H1 (cell line): ENCODE measurements around the gene HEPACAM. TPM values are rescaled to one million over a fixed set of nuclear protein-coding genes. Genes with fewer than 3 reads are reported as not detected.

Experiments used
- CTCF ChIA-PET: fragments of 300-600 bp; sonication (Branson Sonifier 250); formaldehyde crosslinking; loops from one replicate; lab custom pipeline; 2021; ENCODE audit not compliant: partially characterized antibody; lab: Charles Lee
- POLR2A ChIA-PET: fragments of 300-600 bp; sonication (Branson Sonifier 250); formaldehyde crosslinking; loops from one replicate; lab custom pipeline; 2021; ENCODE audit warnings: inconsistent platforms; ENCODE audit not compliant: partially characterized antibody; lab: Charles Lee
- DNase-seq, 2 experiments: peaks; one replicate each; pipeline versions ENCODE4 v3.0.0 to v3.0.0-alpha.2; 2010 to 2022; ENCODE audit warnings: low spot score in 2 of 2, low read depth in 1 of 2, mixed read lengths in 1 of 2
- FAIRE-seq: peaks from 2 replicates; lab custom pipeline; 2011; peaks lifted over from hg19 to GRCh38; lab: Jason Lieb, UNC
- H2AFZ ChIP-seq: 2 replicates; pipeline ENCODE4 v1.8.1; 2012; ENCODE audit warnings: low read length, inconsistent platforms
- H2AK5ac ChIP-seq: 2 replicates; pipeline ENCODE4 v1.6.1; 2013; ENCODE audit warnings: low read depth, low read length
- H2BK120ac ChIP-seq: replicated peaks from 2 replicates; pipeline ENCODE3; 2013; ENCODE audit warnings: low read depth, low read length, inconsistent platforms
- H2BK12ac ChIP-seq: 2 replicates; pipeline ENCODE4 v1.6.1; 2013; ENCODE audit warnings: low read depth, low read length
- H2BK15ac ChIP-seq: 2 replicates; pipeline ENCODE4 v1.6.1; 2013; ENCODE audit warnings: low read length
- H2BK20ac ChIP-seq: 2 replicates; pipeline ENCODE4 v1.6.1; 2013; ENCODE audit warnings: low read length
- H2BK5ac ChIP-seq: 2 replicates; pipeline ENCODE4 v1.6.1; 2013; ENCODE audit warnings: low read depth, low read length
- H3K14ac ChIP-seq: 2 replicates; pipeline ENCODE4 v1.6.1; 2013; ENCODE audit warnings: inconsistent platforms; ENCODE audit not compliant: insufficient read length
- H3K18ac ChIP-seq: 2 replicates; pipeline ENCODE4 v1.6.1; 2013; ENCODE audit warnings: low read length; ENCODE audit errors: extremely low read depth
- H3K23ac ChIP-seq: 2 replicates; pipeline ENCODE4 v1.6.1; 2013; ENCODE audit warnings: inconsistent platforms; ENCODE audit not compliant: insufficient read length
- H3K23me2 ChIP-seq: 2 replicates; pipeline ENCODE4 v1.6.1; 2013; ENCODE audit warnings: low read depth, low read length
- H3K27ac ChIP-seq: 2 replicates; pipeline ENCODE4 v1.6.1; 2011; ENCODE audit warnings: low read depth, low read length, inconsistent platforms
- H3K27me3 ChIP-seq, 4 experiments: replicated peaks in 1 of 4; 1 replicate in 1 of 4; 2 replicates in 3 of 4; pipeline versions ENCODE4 v1.6.1 to v1.8.1; 2011 to 2013; ENCODE audit warnings: low read length in 3 of 4, mild to moderate bottlenecking in 3 of 4, inconsistent platforms in 2 of 4, mixed read lengths in 2 of 4, moderate library complexity in 1 of 4; ENCODE audit not compliant: control insufficient read depth in 3 of 4, insufficient read depth in 3 of 4; ENCODE audit errors: extremely low read depth in 1 of 4
- H3K36me3 ChIP-seq, 4 experiments: 2 replicates each; pipeline versions ENCODE4 v1.6.1 to v1.8.1; 2011 to 2013; ENCODE audit warnings: mild to moderate bottlenecking in 4 of 4, low read length in 3 of 4, moderate library complexity in 2 of 4, control low read depth in 1 of 4, inconsistent platforms in 1 of 4; ENCODE audit not compliant: insufficient read depth in 4 of 4, control insufficient read depth in 2 of 4
- H3K4ac ChIP-seq: replicated peaks from 2 replicates; pipeline ENCODE3; 2013; ENCODE audit warnings: low read length, low read depth, mixed read lengths, inconsistent platforms; ENCODE audit not compliant: insufficient read length
- H3K4me1 ChIP-seq, 4 experiments: replicated peaks in 1 of 4; 1 replicate in 1 of 4; 2 replicates in 3 of 4; pipeline versions ENCODE4 v1.6.1 to v1.8.1; 2011 to 2013; ENCODE audit warnings: low read length in 3 of 4, inconsistent platforms in 2 of 4, mixed read lengths in 1 of 4; ENCODE audit not compliant: insufficient read depth in 4 of 4, control insufficient read depth in 3 of 4
- H3K4me2 ChIP-seq, 2 experiments: 2 replicates each; pipeline versions ENCODE4 v1.6.1 to v1.8.1; 2011 to 2013; ENCODE audit warnings: low read depth in 2 of 2, low read length in 2 of 2, control low read depth in 1 of 2, inconsistent platforms in 1 of 2, mild to moderate bottlenecking in 1 of 2; ENCODE audit not compliant: insufficient read depth in 1 of 2
- H3K4me3 ChIP-seq, 4 experiments: fragments of 200-600, 300-600 bp in 1 of 4; sonication (generic), shearing (Covaris generic), sonication (Bioruptor Twin) in 1 of 4; 2 replicates each; pipeline versions ENCODE4 v1.5.1 to v1.8.1; 2011 to 2016; ENCODE audit warnings: low read length in 4 of 4, low read depth in 3 of 4, control low read depth in 2 of 4, inconsistent platforms in 2 of 4, mild to moderate bottlenecking in 2 of 4, mixed read lengths in 1 of 4, moderate library complexity in 1 of 4; ENCODE audit not compliant: insufficient read depth in 2 of 4; ENCODE audit errors: extremely low read depth in 1 of 4
- H3K56ac ChIP-seq: replicated peaks from 2 replicates; pipeline ENCODE3; 2013; ENCODE audit warnings: low read depth, mild to moderate bottlenecking, mixed read lengths, low read length, inconsistent platforms; ENCODE audit not compliant: insufficient read length
- H3K79me1 ChIP-seq: 2 replicates; pipeline ENCODE4 v1.6.1; 2013; ENCODE audit warnings: low read depth, low read length, control low read depth
- H3K79me2 ChIP-seq, 2 experiments: 2 replicates each; pipeline versions ENCODE4 v1.6.1 to v1.8.1; 2012 to 2013; ENCODE audit warnings: low read length in 2 of 2, mild to moderate bottlenecking in 2 of 2, inconsistent platforms in 1 of 2; ENCODE audit not compliant: insufficient read depth in 2 of 2, control insufficient read depth in 1 of 2
- H3K9ac ChIP-seq, 4 experiments: replicated peaks in 1 of 4; 1 replicate in 1 of 4; 2 replicates in 3 of 4; pipeline versions ENCODE4 v1.6.1 to v1.8.1; 2011 to 2013; ENCODE audit warnings: low read depth in 3 of 4, low read length in 3 of 4, control low read depth in 2 of 4, mild to moderate bottlenecking in 2 of 4, moderate library complexity in 2 of 4, inconsistent platforms in 1 of 4; ENCODE audit errors: extremely low read depth in 1 of 4
- H3K9me3 ChIP-seq, 2 experiments: 2 replicates each; pipeline versions ENCODE4 v1.6.1 to v1.8.1; 2012 to 2013; ENCODE audit warnings: mild to moderate bottlenecking in 2 of 2, moderate library complexity in 2 of 2, control low read depth in 1 of 2, inconsistent platforms in 1 of 2, low read depth in 1 of 2, low read length in 1 of 2, mixed read lengths in 1 of 2; ENCODE audit not compliant: insufficient read depth in 2 of 2
- H4K20me1 ChIP-seq, 2 experiments: replicated peaks in 1 of 2; 2 replicates each; pipeline versions ENCODE3 to v1.8.1; 2011 to 2013; ENCODE audit warnings: inconsistent platforms in 2 of 2, low read length in 2 of 2, mild to moderate bottlenecking in 1 of 2; ENCODE audit not compliant: insufficient read depth in 2 of 2, control insufficient read depth in 1 of 2
- H4K5ac ChIP-seq: 2 replicates; pipeline ENCODE4 v1.6.1; 2013; ENCODE audit warnings: low read length, low read depth, mixed read lengths, inconsistent platforms; ENCODE audit not compliant: insufficient read length
- H4K8ac ChIP-seq: 2 replicates; pipeline ENCODE4 v1.8.0; 2013; ENCODE audit warnings: mild to moderate bottlenecking, moderate library complexity, low read length, inconsistent platforms; ENCODE audit not compliant: insufficient read depth; ENCODE audit errors: extremely low read depth
- H4K91ac ChIP-seq: replicated peaks from 2 replicates; pipeline ENCODE3; 2013; ENCODE audit warnings: low read length, mixed read lengths, inconsistent platforms; ENCODE audit not compliant: insufficient read length
- CEBPB ChIP-seq: IDR thresholded peaks from 2 replicates; pipeline ENCODE4 v1.6.1; 2012; ENCODE audit warnings: low read depth, low read length
- EGR1 ChIP-seq: IDR thresholded peaks from 2 replicates; pipeline ENCODE4 v1.6.1; 2011; ENCODE audit warnings: low read depth, low read length, borderline replicate concordance
- KDM4A ChIP-seq: IDR thresholded peaks from one replicate; pipeline ENCODE4 v1.7.1; 2012; ENCODE audit warnings: low read depth, mild to moderate bottlenecking, moderate library complexity, low read length, inconsistent platforms; ENCODE audit not compliant: severe bottlenecking
- NRF1 ChIP-seq: IDR thresholded peaks from 2 replicates; pipeline ENCODE4 v1.6.1; 2011; ENCODE audit warnings: mild to moderate bottlenecking, low read depth, low read length, improper control_type of control experiment
- POLR2AphosphoS5 ChIP-seq: IDR thresholded peaks from 2 replicates; pipeline ENCODE4 v1.6.1; 2011; ENCODE audit warnings: low read depth, low read length
- SIRT6 ChIP-seq: IDR thresholded peaks from one replicate; pipeline ENCODE4 v1.7.1; 2012; ENCODE audit warnings: low read length, inconsistent platforms
- SP1 ChIP-seq: IDR thresholded peaks from 2 replicates; pipeline ENCODE4 v1.6.1; 2011; ENCODE audit warnings: low read depth, low read length
- SP4 ChIP-seq: IDR thresholded peaks from 2 replicates; pipeline ENCODE4 v1.6.1; 2012; ENCODE audit warnings: low read length, inconsistent platforms
- WGBS, 2 experiments: shearing (Covaris generic) in 1 of 2; methylation state at CpG; one replicate each; pipeline versions ENCODE4 v1.1.6 to v1.1.7; 2013 to 2015; ENCODE audit warnings: low lambda C conversion rate in 2 of 2, mixed read lengths in 2 of 2, inconsistent platforms in 1 of 2, low coverage in 1 of 2, missing lambda C conversion rate in 1 of 2; ENCODE audit not compliant: insufficient replicate concordance in 2 of 2, insufficient coverage in 1 of 2, insufficient read length in 1 of 2; ENCODE audit errors: extremely low coverage in 1 of 2, missing lambda C conversion rate in 1 of 2; 5-methylcytosine and 5-hydroxymethylcytosine counted together
- polyA plus RNA-seq, 7 experiments: library from polyadenylated mRNA; depleted of rRNA in 3 of 7; stranded (reverse) in 5 of 7; unstranded in 2 of 7; fragments of >200 nt in 5 of 7; fragments of 200-250 nt in 2 of 7; gene quantifications; 1 replicate in 5 of 7; 2 replicates in 1 of 7; 4 replicates in 1 of 7; pipeline versions ENCODE4 v1.2.1 to v1.2.3, GENCODE V29; 2011 to 2013; ENCODE audit warnings: missing spikeins in 2 of 7, mixed read lengths in 2 of 7
- total RNA-seq: library from RNA; stranded (reverse); fragmentation: NEBNext Ultra II Directional; extraction: Animal tissue kit (Norgen Biotek cat#: 25700); gene quantifications from 2 replicates; pipeline ENCODE4 v1.2.1, GENCODE V29; 2021
- TF ChIP-seq, protein P1 (sequence below): IDR thresholded peaks from 2 replicates; pipeline ENCODE4 v1.6.1; 2012; ENCODE audit warnings: inconsistent platforms

The HEPACAM gene
- total and polyA plus RNA-seq, 2 of the 8 experiments (the other 6 are each of a cell fraction or from before 2014, with no cell fraction given) = not detected

DNA sequence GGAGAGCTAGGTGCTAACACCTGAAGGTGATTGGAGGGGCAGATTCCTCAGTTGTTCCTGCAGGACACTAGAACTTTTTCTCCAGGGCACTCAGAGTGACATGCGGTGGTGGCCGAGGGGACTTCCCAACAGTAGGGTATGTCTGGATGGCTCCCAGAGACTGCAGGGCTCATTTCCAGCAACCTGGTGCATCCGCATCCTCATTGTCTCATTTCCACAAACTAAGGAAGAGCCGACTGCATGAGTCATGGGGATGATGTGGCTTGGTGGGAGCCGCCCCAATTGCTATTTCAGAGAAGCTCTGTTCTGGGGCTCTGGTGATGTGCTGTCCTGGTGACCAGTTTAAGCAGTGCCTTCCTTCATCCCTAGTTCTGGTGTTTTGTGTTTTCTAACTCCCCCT lies 35.4 kb downstream of the HEPACAM start:
- Histone ChIP-seq H3K9ac (no peak overlapping the region), H4K5ac (no peak overlapping the region), H3K56ac (no peak overlapping the region), H3K23me2 (no peaks in the 10 kb centered on the region), H2AFZ (no peak overlapping the region), H3K79me1 (no peaks in the 10 kb centered on the region), H3K4me2 (no peak overlapping the region), H2BK12ac (no peak overlapping the region), H3K23ac (no peak overlapping the region), H4K91ac (no peak overlapping the region), H3K27me3 (peaks cover 0 to 6% (median 0%) of the 10 kb centered on the region in 4 experiments; a peak in 3 of 7 replicates), H3K9me3 (no peaks in the 10 kb centered on the region), H2AK5ac (no peak overlapping the region), H3K27ac (no peak overlapping the region), H2BK120ac (no peak overlapping the region), H3K4ac (no peak overlapping the region), H3K4me3 (no peak overlapping the region), H2BK20ac (no peak overlapping the region), H3K79me2 (no peaks in the 10 kb centered on the region), H2BK5ac (no peak overlapping the region), H3K14ac (no peak overlapping the region), H2BK15ac (no peak overlapping the region), H3K4me1 (peaks cover 0 to 2% (median 1%) of the 10 kb centered on the region in 4 experiments; a peak in 3 of 7 replicates), H4K8ac (no peak overlapping the region), H4K20me1 (no peaks in the 10 kb centered on the region), H3K36me3 (no peaks in the 10 kb centered on the region), H3K18ac (peak overlapping the region; percentile 13; the same call in 1 of the 2 replicates)
- CTCF ChIA-PET = interaction anchor here (0.6 to 4.1 kb wide), 10 partner anchors 8 to 190 kb away, joined by 3 to 13 read pairs (median 6); partner anchors contain the start of gene HEPACAM
- no peak for FAIRE-seq
- peak in 1 of 2 experiments; percentile 43 for DNase-seq
- WGBS, 2 experiments = 80% methylated on average over 5 of the region's 5 CpGs; no CpG with 5 or more reads in 1 of the 2 experiments
- POLR2A ChIA-PET = no interaction called here
- TF ChIP-seq KDM4A (no peak), POLR2AphosphoS5 (no peak), SIRT6 (no peak), SP1 (no peak), NRF1 (no peak), CEBPB (no peak), SP4 (no peak), EGR1 (no peak)
- TF ChIP-seq, protein P1, sequence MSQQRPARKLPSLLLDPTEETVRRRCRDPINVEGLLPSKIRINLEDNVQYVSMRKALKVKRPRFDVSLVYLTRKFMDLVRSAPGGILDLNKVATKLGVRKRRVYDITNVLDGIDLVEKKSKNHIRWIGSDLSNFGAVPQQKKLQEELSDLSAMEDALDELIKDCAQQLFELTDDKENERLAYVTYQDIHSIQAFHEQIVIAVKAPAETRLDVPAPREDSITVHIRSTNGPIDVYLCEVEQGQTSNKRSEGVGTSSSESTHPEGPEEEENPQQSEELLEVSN = no peak
